KMS-11 (cell line): ENCODE results near the gene LPXN.

ENCODE experiments used
- H2AFZ ChIP-seq: fragments of 200-600 bp; sonication (generic); 2 replicates; pipeline ENCODE4 v1.6.1; 2016; ENCODE audit warnings: antibody characterized with exemption, mixed run types, low read depth
- H3K27ac ChIP-seq: fragments of 200-600 bp; sonication (generic); 2 replicates; pipeline ENCODE4 v1.6.1; 2016; ENCODE audit warnings: mild to moderate bottlenecking, mixed run types
- H3K27me3 ChIP-seq: fragments of 200-600 bp; sonication (generic); 2 replicates; pipeline ENCODE4 v1.6.1; 2017; ENCODE audit warnings: mild to moderate bottlenecking, low read depth, mixed run types, moderate library complexity; ENCODE audit not compliant: insufficient read depth
- H3K36me3 ChIP-seq: fragments of 200-600 bp; sonication (generic); 2 replicates; pipeline ENCODE4 v1.6.1; 2017; ENCODE audit warnings: mild to moderate bottlenecking, mixed run types; ENCODE audit not compliant: insufficient read depth
- H3K4me1 ChIP-seq: fragments of 200-600 bp; sonication (generic); 2 replicates; pipeline ENCODE4 v1.6.1; 2016; ENCODE audit warnings: mild to moderate bottlenecking, low read depth, mixed run types; ENCODE audit not compliant: poor library complexity, severe bottlenecking
- H3K4me2 ChIP-seq: fragments of 200-600 bp; sonication (generic); 2 replicates; pipeline ENCODE4 v1.7.0; 2016; ENCODE audit warnings: mild to moderate bottlenecking, mixed run types
- H3K4me3 ChIP-seq: fragments of 200-600 bp; sonication (generic); IDR thresholded peaks from 2 replicates; pipeline ENCODE4 v1.6.1; 2017; ENCODE audit warnings: low read depth, low read length, mixed read lengths; ENCODE audit not compliant: insufficient read depth
- H3K79me2 ChIP-seq: fragments of 200-600 bp; sonication (generic); 2 replicates; pipeline ENCODE4 v1.6.1; 2016; ENCODE audit warnings: low read depth, mixed run types; ENCODE audit not compliant: insufficient read depth
- H3K9ac ChIP-seq: fragments of 200-600 bp; sonication (generic); 2 replicates; pipeline ENCODE4 v1.6.1; 2016; ENCODE audit warnings: mild to moderate bottlenecking, mixed run types
- H4K20me1 ChIP-seq: fragments of 200-600 bp; sonication (generic); 2 replicates; pipeline ENCODE4 v1.6.1; 2016; ENCODE audit warnings: mild to moderate bottlenecking, mixed run types; ENCODE audit not compliant: insufficient read depth
- CTCF ChIP-seq: fragments of 200-600 bp; sonication (generic); conservative IDR thresholded peaks from 2 replicates; pipeline ENCODE4 v1.6.1; 2017; ENCODE audit warnings: low read depth, mild to moderate bottlenecking, antibody characterized with exemption, low read length, moderate library complexity, mixed read lengths

The LPXN gene

GRCh38 chr11:58508814-58509213, 66.8 kb downstream of the LPXN start:
- TF ChIP-seq CTCF = no peak
- no peak overlapping the region for H3K4me2 ChIP-seq
- H3K4me3 ChIP-seq = no peak overlapping the region
- no peaks in the 10 kb centered on the region for H3K36me3 ChIP-seq
- no peaks in the 10 kb centered on the region for H3K79me2 ChIP-seq
- H3K27me3 ChIP-seq = no peaks in the 10 kb centered on the region
- H3K4me1 ChIP-seq = no peaks in the 10 kb centered on the region
- no peaks in the 10 kb centered on the region for H4K20me1 ChIP-seq
- H2AFZ ChIP-seq = no peak overlapping the region
- no peak overlapping the region for H3K9ac ChIP-seq
- no peak overlapping the region for H3K27ac ChIP-seq

DNA sequence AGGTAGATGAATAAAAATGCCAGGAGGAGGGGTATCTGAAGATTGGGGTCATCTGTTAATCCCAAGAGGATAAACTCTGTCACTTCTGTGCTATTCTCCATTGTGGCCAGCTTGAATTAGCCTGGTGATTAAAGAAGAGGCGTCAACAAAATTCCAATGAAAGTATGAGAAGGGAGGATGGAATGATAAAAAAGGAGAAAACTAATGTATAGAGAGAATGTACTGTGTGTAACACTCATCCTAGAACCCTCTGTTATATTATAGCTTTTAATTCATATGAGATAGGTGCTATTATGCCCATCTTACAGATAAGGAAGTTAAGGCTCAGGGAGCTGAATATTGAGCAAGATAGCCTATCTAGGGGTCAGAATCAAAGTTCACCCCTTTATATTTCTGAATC, 67.7 kb downstream of the LPXN start, which contains the start of gene OR5B21:
Gene OR5B21, minus strand, starts transcription at position 101 of the 400 bp plus-strand sequence. Its CDS starts 0 bp downstream, at position 101.
- Histone ChIP-seq H3K4me3 (no peak within 1 kb of the TSS), H4K20me1 (no peaks in the 10 kb centered on the region), H3K27ac (no peak within 1 kb of the TSS), H3K4me1 (no peaks in the 10 kb centered on the region), H3K36me3 (no peaks in the 10 kb centered on the region), H3K27me3 (no peaks in the 10 kb centered on the region), H2AFZ (no peak within 1 kb of the TSS), H3K4me2 (no peak within 1 kb of the TSS), H3K9ac (no peak within 1 kb of the TSS), H3K79me2 (no peaks in the 10 kb centered on the region)
- no peak for TF ChIP-seq CTCF

GRCh38 chr11:58507355-58507754, 68.3 kb downstream of the LPXN start:
- H3K4me3 ChIP-seq = no peak overlapping the region
- no peaks in the 10 kb centered on the region for H4K20me1 ChIP-seq
- H3K79me2 ChIP-seq = no peaks in the 10 kb centered on the region
- H3K36me3 ChIP-seq = no peaks in the 10 kb centered on the region
- H3K4me2 ChIP-seq = no peak overlapping the region
- no peaks in the 10 kb centered on the region for H3K27me3 ChIP-seq
- no peak overlapping the region for H3K27ac ChIP-seq
- no peak for TF ChIP-seq CTCF
- no peaks in the 10 kb centered on the region for H3K4me1 ChIP-seq
- no peak overlapping the region for H2AFZ ChIP-seq
- H3K9ac ChIP-seq = no peak overlapping the region

DNA sequence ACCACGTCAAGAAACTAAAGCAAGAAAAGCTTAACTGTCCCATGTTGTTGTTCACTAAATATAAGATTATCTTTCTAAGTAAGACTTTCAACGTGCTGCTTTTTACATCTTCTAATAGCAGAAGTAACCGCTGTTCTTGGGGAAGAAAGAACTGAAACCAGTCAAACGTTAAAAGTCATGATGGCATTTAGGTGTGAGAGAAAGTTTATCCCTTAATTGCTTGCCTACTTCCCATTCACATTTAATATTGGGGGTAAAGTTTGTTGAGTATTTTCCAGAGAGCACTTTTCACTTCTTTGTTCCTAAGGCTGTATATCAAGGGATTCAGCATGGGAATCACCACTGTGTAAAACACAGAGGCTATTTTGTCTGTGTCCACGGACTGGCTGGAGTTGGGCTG, 68.7 kb downstream of the LPXN start:
- H3K4me1 ChIP-seq = no peaks in the 10 kb centered on the region
- H3K79me2 ChIP-seq = no peaks in the 10 kb centered on the region
- H3K4me3 ChIP-seq = no peak overlapping the region
- no peaks in the 10 kb centered on the region for H4K20me1 ChIP-seq
- H3K36me3 ChIP-seq = no peaks in the 10 kb centered on the region
- H3K27ac ChIP-seq = no peak overlapping the region
- H3K27me3 ChIP-seq = no peaks in the 10 kb centered on the region
- TF ChIP-seq CTCF = no peak
- no peak overlapping the region for H3K9ac ChIP-seq
- H2AFZ ChIP-seq = no peak overlapping the region
- H3K4me2 ChIP-seq = no peak overlapping the region
